Trophoblast cell (in vitro differentiated cells and primary cell): Measurements from ENCODE around the gene BRAP.
"Not testable (repeated sequence)": the region's sequence is repeated elsewhere in the genome, so short reads cannot be mapped to it uniquely, and the experiment has no call there.

Experiments used
- DNase-seq, 2 donors: peaks; one replicate each; pipeline ENCODE4 v3.0.0-alpha.2; 2016
- H2AFZ ChIP-seq: 2 replicates; pipeline ENCODE4 v1.6.1; 2013; ENCODE audit warnings: low read length, moderate library complexity, mild to moderate bottlenecking; ENCODE audit not compliant: insufficient read depth, poor library complexity
- H2AK5ac ChIP-seq: 2 replicates; pipeline ENCODE4 v1.6.1; 2013; ENCODE audit warnings: mild to moderate bottlenecking, low read length
- H2BK120ac ChIP-seq: 2 replicates; pipeline ENCODE4 v1.6.1; 2013; ENCODE audit warnings: low read length, mild to moderate bottlenecking, moderate library complexity; ENCODE audit not compliant: insufficient read depth, poor library complexity
- H2BK12ac ChIP-seq: 2 replicates; pipeline ENCODE4 v1.6.1; 2013; ENCODE audit warnings: mild to moderate bottlenecking, low read length, moderate library complexity
- H2BK5ac ChIP-seq: 2 replicates; pipeline ENCODE4 v1.6.1; 2013; ENCODE audit warnings: low read length, low read depth, moderate library complexity, mild to moderate bottlenecking; ENCODE audit not compliant: poor library complexity
- H3K14ac ChIP-seq: 2 replicates; pipeline ENCODE4 v1.6.1; 2013; ENCODE audit warnings: mild to moderate bottlenecking, low read length
- H3K18ac ChIP-seq: 2 replicates; pipeline ENCODE4 v1.6.1; 2013; ENCODE audit warnings: mild to moderate bottlenecking, low read length
- H3K23ac ChIP-seq: 2 replicates; pipeline ENCODE4 v1.6.1; 2013; ENCODE audit warnings: low read length
- H3K27ac ChIP-seq: 2 replicates; pipeline ENCODE4 v1.5.1; 2013; ENCODE audit warnings: low read depth, mild to moderate bottlenecking, inconsistent platforms, low read length, moderate library complexity
- H3K27me3 ChIP-seq: 2 replicates; pipeline ENCODE4 v1.6.1; 2013; ENCODE audit warnings: inconsistent platforms, mild to moderate bottlenecking, low read length, moderate library complexity; ENCODE audit not compliant: insufficient read depth
- H3K36me3 ChIP-seq, 2 experiments: 1 replicate in 1 of 2; 2 replicates in 1 of 2; pipeline ENCODE4 v1.6.1; 2013; ENCODE audit warnings: low read length in 2 of 2, mild to moderate bottlenecking in 2 of 2, moderate library complexity in 1 of 2; ENCODE audit not compliant: insufficient read depth in 2 of 2, control insufficient read depth in 1 of 2
- H3K4ac ChIP-seq: 2 replicates; pipeline ENCODE4 v1.6.1; 2013; ENCODE audit warnings: low read depth, mild to moderate bottlenecking, low read length, moderate library complexity
- H3K4me1 ChIP-seq, 2 experiments: 1 replicate in 1 of 2; 2 replicates in 1 of 2; pipeline ENCODE4 v1.6.1; 2013; ENCODE audit warnings: low read length in 2 of 2, mild to moderate bottlenecking in 2 of 2, moderate library complexity in 1 of 2; ENCODE audit not compliant: insufficient read depth in 2 of 2, control insufficient read depth in 1 of 2
- H3K4me2 ChIP-seq: 2 replicates; pipeline ENCODE4 v1.6.1; 2013; ENCODE audit warnings: inconsistent platforms, mild to moderate bottlenecking, low read length, moderate library complexity
- H3K4me3 ChIP-seq: 2 replicates; pipeline ENCODE4 v1.5.1; 2013; ENCODE audit warnings: mild to moderate bottlenecking, low read depth, low read length, inconsistent platforms
- H3K79me1 ChIP-seq: one replicate; pipeline ENCODE4 v1.6.1; 2013; ENCODE audit warnings: low read length
- H3K79me2 ChIP-seq: 2 replicates; pipeline ENCODE4 v1.6.1; 2013; ENCODE audit warnings: low read length, mild to moderate bottlenecking; ENCODE audit not compliant: control insufficient read depth, insufficient read depth, poor library complexity
- H3K9ac ChIP-seq: 2 replicates; pipeline ENCODE4 v1.6.1; 2013; ENCODE audit warnings: mild to moderate bottlenecking, low read length
- H3K9me3 ChIP-seq: 2 replicates; pipeline ENCODE4 v1.6.1; 2013; ENCODE audit warnings: low read depth, mild to moderate bottlenecking, control low read depth, inconsistent platforms, low read length; ENCODE audit not compliant: insufficient read depth
- H4K12ac ChIP-seq: 2 replicates; pipeline ENCODE4 v1.6.1; 2013; ENCODE audit warnings: low read depth, mild to moderate bottlenecking, low read length, moderate library complexity
- H4K8ac ChIP-seq: 2 replicates; pipeline ENCODE4 v1.6.1; 2013; ENCODE audit warnings: low read depth, mild to moderate bottlenecking, low read length, moderate library complexity
- H4K91ac ChIP-seq: one replicate; pipeline ENCODE4 v1.6.1; 2013; ENCODE audit warnings: low read depth, mild to moderate bottlenecking, low read length, moderate library complexity
- WGBS: extraction: QIAGEN DNeasy Blood & Tissue Kit; methylation state at CpG from one replicate; pipeline ENCODE4 v1.1.7; 2013; ENCODE audit warnings: missing lambda C conversion rate; ENCODE audit not compliant: insufficient read length, insufficient coverage; ENCODE audit errors: extremely low coverage; 5-methylcytosine and 5-hydroxymethylcytosine counted together

The BRAP gene

DNA sequence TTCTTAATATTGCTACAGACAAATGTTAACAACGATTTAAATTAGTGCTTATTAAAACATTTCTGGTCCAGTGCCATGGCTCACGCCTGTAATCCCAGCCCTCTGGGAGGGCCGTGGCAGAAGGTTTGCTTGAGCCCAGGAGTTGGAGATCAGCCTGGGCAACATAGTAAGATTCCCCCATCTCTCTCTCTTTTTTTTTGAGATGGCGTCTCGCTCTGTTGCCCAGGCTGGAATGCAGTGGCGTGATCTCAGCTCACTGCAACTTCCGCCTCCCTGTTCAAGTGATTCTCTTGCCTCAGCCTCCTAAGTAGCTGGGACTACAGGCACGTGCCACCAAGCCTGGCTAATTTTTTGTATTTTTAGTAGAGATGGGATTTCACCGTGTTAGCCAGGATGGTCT lies 33.2 kb downstream of the BRAP start:
- not testable (repeated sequence) for H4K91ac ChIP-seq, H3K18ac ChIP-seq, H2BK12ac ChIP-seq, H3K9ac ChIP-seq, H3K4me1 ChIP-seq, H3K4me2 ChIP-seq, H3K4ac ChIP-seq, H3K79me2 ChIP-seq, H2AFZ ChIP-seq, H3K14ac ChIP-seq, H2AK5ac ChIP-seq, H3K23ac ChIP-seq, H3K4me3 ChIP-seq, H4K8ac ChIP-seq, H3K79me1 ChIP-seq, H3K9me3 ChIP-seq, H3K27me3 ChIP-seq, H3K27ac ChIP-seq, H2BK120ac ChIP-seq, H4K12ac ChIP-seq, H2BK5ac ChIP-seq
- peak; percentile 22 to 53 for DNase-seq
- peaks cover 34 to 46% of the 10 kb centered on the region in 2 experiments for H3K36me3 ChIP-seq
- no CpG with 5 or more reads among the region's 9 CpGs for WGBS

DNA sequence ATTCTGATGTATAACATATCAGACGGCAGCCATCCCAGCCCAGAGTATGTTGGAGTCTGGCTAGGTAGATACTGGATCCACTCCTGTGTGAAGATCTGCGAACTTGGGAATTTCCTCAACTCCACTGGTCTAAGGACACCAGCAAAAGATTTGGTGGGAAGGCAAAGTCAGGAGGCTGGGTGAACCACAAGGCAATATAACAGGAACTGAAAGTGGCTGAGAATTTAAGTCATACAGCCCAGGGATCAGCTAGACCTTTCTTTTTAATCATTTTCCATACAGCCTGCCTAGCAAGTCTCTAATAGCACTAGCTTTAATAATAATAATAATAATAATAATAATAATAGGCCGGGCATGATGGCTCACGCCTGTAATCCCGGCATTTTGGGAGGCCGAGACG lies 34.8 kb downstream of the BRAP start:
- Histone ChIP-seq H3K79me2 (no peaks in the 10 kb centered on the region), H3K18ac (no peak overlapping the region), H3K14ac (no peak overlapping the region), H3K4ac (no peak overlapping the region), H3K4me1 (peaks cover 2 to 7% of the 10 kb centered on the region in 2 experiments), H3K9me3 (no peaks in the 10 kb centered on the region), H2AFZ (no peak overlapping the region), H2BK5ac (no peak overlapping the region), H3K79me1 (no peaks in the 10 kb centered on the region), H4K12ac (no peak overlapping the region), H4K8ac (no peak overlapping the region), H3K36me3 (peaks cover 29 to 39% of the 10 kb centered on the region in 2 experiments), H3K27ac (no peak overlapping the region), H2BK12ac (no peak overlapping the region), H3K4me3 (no peak overlapping the region), H2BK120ac (no peak overlapping the region), H3K23ac (no peak overlapping the region), H4K91ac (no peak overlapping the region), H3K4me2 (no peak overlapping the region), H3K27me3 (no peaks in the 10 kb centered on the region), H3K9ac (peak overlapping the region; percentile 19), H2AK5ac (no peak overlapping the region)
- WGBS = no CpG with 5 or more reads among the region's 7 CpGs
- no peak for DNase-seq

DNA sequence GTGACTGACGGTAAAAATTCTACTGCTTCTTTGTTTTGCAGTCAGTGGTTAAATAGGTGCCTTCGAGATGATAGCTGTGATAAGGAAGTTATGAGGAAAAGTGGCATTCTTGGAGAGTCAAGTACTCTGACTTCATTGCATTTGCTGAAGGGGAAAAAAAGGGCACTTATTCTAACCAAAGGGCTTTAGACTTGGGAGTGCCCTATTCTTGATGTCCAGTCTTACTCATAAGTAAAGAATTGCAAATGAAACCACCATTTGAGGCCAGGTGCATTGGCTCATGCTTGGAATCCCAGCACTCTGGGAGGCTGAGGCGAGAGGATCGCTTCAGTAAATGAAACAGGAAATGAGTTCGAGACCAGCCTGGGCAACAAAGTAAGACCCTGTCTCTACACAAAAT lies 40.3 kb downstream of the BRAP start:
- Histone ChIP-seq H2BK12ac (no peak overlapping the region), H4K91ac (peak overlapping the region; percentile 2), H3K36me3 (peaks cover 12 to 18% of the 10 kb centered on the region in 2 experiments), H3K9ac (no peak overlapping the region), H4K8ac (no peak overlapping the region), H3K4me3 (no peak overlapping the region), H3K4me2 (no peak overlapping the region), H3K79me2 (no peaks in the 10 kb centered on the region), H3K79me1 (peaks cover 2% of the 10 kb centered on the region), H3K14ac (no peak overlapping the region), H3K9me3 (peaks cover 4% of the 10 kb centered on the region), H3K27me3 (no peaks in the 10 kb centered on the region), H3K18ac (no peak overlapping the region), H4K12ac (no peak overlapping the region), H2BK120ac (no peak overlapping the region), H2AK5ac (no peak overlapping the region), H3K4ac (no peak overlapping the region), H3K23ac (no peak overlapping the region), H2AFZ (no peak overlapping the region), H3K27ac (peak overlapping the region; percentile 72), H2BK5ac (no peak overlapping the region), H3K4me1 (peaks cover 12 to 16% of the 10 kb centered on the region in 2 experiments)
- DNase-seq = peak; percentile 86 to 99
- no CpG with 5 or more reads among the region's 5 CpGs for WGBS

DNA sequence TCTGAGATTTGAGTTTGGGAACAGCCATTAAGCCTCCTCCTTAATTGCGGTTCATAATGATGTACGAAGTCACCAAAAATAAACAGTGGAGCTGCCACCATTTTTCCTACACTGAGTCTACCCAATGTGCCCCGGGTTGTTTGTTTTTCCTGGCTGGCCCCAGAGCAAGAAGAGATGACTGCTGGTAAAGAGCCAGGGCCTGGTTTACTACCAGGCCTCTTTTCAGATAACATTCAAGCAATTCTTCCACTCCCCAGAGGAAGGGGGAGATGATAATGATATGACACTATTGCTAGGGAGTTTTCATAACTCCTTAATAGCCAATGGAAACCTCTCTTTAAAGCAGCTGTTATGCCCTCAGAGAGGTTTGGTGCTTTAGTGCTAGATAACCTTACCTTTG lies 42.3 kb downstream of the BRAP start:
- Histone ChIP-seq H2AFZ (no peak overlapping the region), H3K27me3 (no peaks in the 10 kb centered on the region), H3K9me3 (peaks cover 4% of the 10 kb centered on the region), H3K27ac (peak overlapping the region; percentile 22), H2BK120ac (no peak overlapping the region), H3K18ac (no peak overlapping the region), H2BK12ac (no peak overlapping the region), H2BK5ac (no peak overlapping the region), H3K4me2 (no peak overlapping the region), H3K4me3 (no peak overlapping the region), H3K9ac (no peak overlapping the region), H3K36me3 (peaks cover 6 to 12% of the 10 kb centered on the region in 2 experiments), H3K79me2 (no peaks in the 10 kb centered on the region), H4K12ac (no peak overlapping the region), H2AK5ac (no peak overlapping the region), H3K14ac (no peak overlapping the region), H4K8ac (no peak overlapping the region), H3K4ac (no peak overlapping the region), H4K91ac (no peak overlapping the region), H3K23ac (no peak overlapping the region), H3K79me1 (peaks cover 2% of the 10 kb centered on the region), H3K4me1 (peaks cover 12 to 16% of the 10 kb centered on the region in 2 experiments)
- DNase-seq = peak; percentile 26 to 57
- WGBS = no CpG with 5 or more reads among the region's 3 CpGs
